ENCODE data around the gene DCTD.

The DCTD gene

GRCh38 chr4:182895791-182896292 is 21.3 kb downstream of the DCTD start:
- DNase-seq (ENCODE audit: low read depth, low spot score), result no peak
- H3K27ac ChIP-seq, result no peak overlapping the region

GRCh38 chr4:182894681-182895275 is 22.4 kb downstream of the DCTD start:
- DNase-seq (ENCODE audit: low read depth, low spot score), result no peak
- no peak overlapping the region for H3K27ac ChIP-seq

GRCh38 chr4:182893474-182894080 is 23.6 kb downstream of the DCTD start:
- no peak for DNase-seq (ENCODE audit: low read depth, low spot score)
- no peak overlapping the region for H3K27ac ChIP-seq

- no peak overlapping the region for H3K27ac ChIP-seq
- no peak for DNase-seq (ENCODE audit: low read depth, low spot score)
Observed at GRCh38 chr4:182893047-182893446, 24.1 kb downstream of the DCTD start.

GRCh38 chr4:182890202-182890601 is 27.0 kb downstream of the DCTD start:
- no peak for DNase-seq (ENCODE audit: low read depth, low spot score)
- H3K27ac ChIP-seq, result no peak overlapping the region

- no peak overlapping the region for H3K27ac ChIP-seq
- no peak for DNase-seq (ENCODE audit: low read depth, low spot score)
Observed at GRCh38 chr4:182888891-182889290, 28.3 kb downstream of the DCTD start.

GRCh38 chr4:182886768-182887167 is 30.4 kb downstream of the DCTD start:
- no peak overlapping the region for H3K27ac ChIP-seq
- no peak for DNase-seq (ENCODE audit: low read depth, low spot score)

- no peak overlapping the region for H3K27ac ChIP-seq
- no peak for DNase-seq (ENCODE audit: low read depth, low spot score)
Observed at GRCh38 chr4:182886205-182886604, 31.0 kb downstream of the DCTD start.

- DNase-seq (ENCODE audit: low read depth, low spot score), result no peak
- H3K27ac ChIP-seq, result no peak overlapping the region
Observed at GRCh38 chr4:182885738-182886077, 31.5 kb downstream of the DCTD start.

- no peak for DNase-seq (ENCODE audit: low read depth, low spot score)
- H3K27ac ChIP-seq, result no peak overlapping the region
Observed at GRCh38 chr4:182885022-182885737, 32.0 kb downstream of the DCTD start.

- no peak for DNase-seq (ENCODE audit: low read depth, low spot score)
- H3K27ac ChIP-seq, result no peak overlapping the region
Observed at GRCh38 chr4:182884040-182884439, 33.1 kb downstream of the DCTD start.

- H3K27ac ChIP-seq, result no peak overlapping the region
- no peak for DNase-seq (ENCODE audit: low read depth, low spot score)
Observed at GRCh38 chr4:182883351-182883750, 33.8 kb downstream of the DCTD start.

- H3K27ac ChIP-seq, result no peak overlapping the region
- no peak for DNase-seq (ENCODE audit: low read depth, low spot score)
Observed at GRCh38 chr4:182881914-182882313, 35.3 kb downstream of the DCTD start.

GRCh38 chr4:182880387-182881356 is 36.5 kb downstream of the DCTD start:
- DNase-seq (ENCODE audit: low read depth, low spot score), result no peak
- no peak overlapping the region for H3K27ac ChIP-seq

GRCh38 chr4:182879913-182880312 is 37.3 kb downstream of the DCTD start:
- no peak for DNase-seq (ENCODE audit: low read depth, low spot score)
- no peak overlapping the region for H3K27ac ChIP-seq

GRCh38 chr4:182878633-182879495 is 38.3 kb downstream of the DCTD start:
- no peak for DNase-seq (ENCODE audit: low read depth, low spot score)
- H3K27ac ChIP-seq, result no peak overlapping the region

- DNase-seq (ENCODE audit: low read depth, low spot score), result no peak
- no peak overlapping the region for H3K27ac ChIP-seq
Observed at GRCh38 chr4:182877326-182877883, 39.8 kb downstream of the DCTD start.

GRCh38 chr4:182876427-182876826 is 40.8 kb downstream of the DCTD start:
- no peak for DNase-seq (ENCODE audit: low read depth, low spot score)
- H3K27ac ChIP-seq, result no peak overlapping the region

All from epithelial cell of prostate (primary cell).